H1 (cell line): ENCODE results near the gene KRT34. TPM values are rescaled to one million over a fixed set of nuclear protein-coding genes. Genes with fewer than 3 reads are reported as not detected.

Experiments
- CTCF ChIA-PET: fragments of 300-600 bp; sonication (Branson Sonifier 250); formaldehyde crosslinking; loops from one replicate; lab custom pipeline; 2021; ENCODE audit not compliant: partially characterized antibody; lab: Charles Lee
- POLR2A ChIA-PET: fragments of 300-600 bp; sonication (Branson Sonifier 250); formaldehyde crosslinking; loops from one replicate; lab custom pipeline; 2021; ENCODE audit warnings: inconsistent platforms; ENCODE audit not compliant: partially characterized antibody; lab: Charles Lee
- DNase-seq, 2 experiments: peaks; one replicate each; pipeline versions ENCODE4 v3.0.0 to v3.0.0-alpha.2; 2010 to 2022; ENCODE audit warnings: low spot score in 2 of 2, low read depth in 1 of 2, mixed read lengths in 1 of 2
- FAIRE-seq: peaks from 2 replicates; lab custom pipeline; 2011; peaks lifted over from hg19 to GRCh38; lab: Jason Lieb, UNC
- H2AFZ ChIP-seq: 2 replicates; pipeline ENCODE4 v1.8.1; 2012; ENCODE audit warnings: low read length, inconsistent platforms
- H2AK5ac ChIP-seq: 2 replicates; pipeline ENCODE4 v1.6.1; 2013; ENCODE audit warnings: low read depth, low read length
- H2BK120ac ChIP-seq: replicated peaks from 2 replicates; pipeline ENCODE3; 2013; ENCODE audit warnings: low read depth, low read length, inconsistent platforms
- H2BK12ac ChIP-seq: 2 replicates; pipeline ENCODE4 v1.6.1; 2013; ENCODE audit warnings: low read depth, low read length
- H2BK15ac ChIP-seq: 2 replicates; pipeline ENCODE4 v1.6.1; 2013; ENCODE audit warnings: low read length
- H2BK20ac ChIP-seq: 2 replicates; pipeline ENCODE4 v1.6.1; 2013; ENCODE audit warnings: low read length
- H2BK5ac ChIP-seq: 2 replicates; pipeline ENCODE4 v1.6.1; 2013; ENCODE audit warnings: low read depth, low read length
- H3K14ac ChIP-seq: 2 replicates; pipeline ENCODE4 v1.6.1; 2013; ENCODE audit warnings: inconsistent platforms; ENCODE audit not compliant: insufficient read length
- H3K18ac ChIP-seq: 2 replicates; pipeline ENCODE4 v1.6.1; 2013; ENCODE audit warnings: low read length; ENCODE audit errors: extremely low read depth
- H3K23ac ChIP-seq: 2 replicates; pipeline ENCODE4 v1.6.1; 2013; ENCODE audit warnings: inconsistent platforms; ENCODE audit not compliant: insufficient read length
- H3K23me2 ChIP-seq: 2 replicates; pipeline ENCODE4 v1.6.1; 2013; ENCODE audit warnings: low read depth, low read length
- H3K27ac ChIP-seq: 2 replicates; pipeline ENCODE4 v1.6.1; 2011; ENCODE audit warnings: low read depth, low read length, inconsistent platforms
- H3K27me3 ChIP-seq, 4 experiments: replicated peaks in 1 of 4; 1 replicate in 1 of 4; 2 replicates in 3 of 4; pipeline versions ENCODE4 v1.6.1 to v1.8.1; 2011 to 2013; ENCODE audit warnings: low read length in 3 of 4, mild to moderate bottlenecking in 3 of 4, inconsistent platforms in 2 of 4, mixed read lengths in 2 of 4, moderate library complexity in 1 of 4; ENCODE audit not compliant: control insufficient read depth in 3 of 4, insufficient read depth in 3 of 4; ENCODE audit errors: extremely low read depth in 1 of 4
- H3K36me3 ChIP-seq, 4 experiments: 2 replicates each; pipeline versions ENCODE4 v1.6.1 to v1.8.1; 2011 to 2013; ENCODE audit warnings: mild to moderate bottlenecking in 4 of 4, low read length in 3 of 4, moderate library complexity in 2 of 4, control low read depth in 1 of 4, inconsistent platforms in 1 of 4; ENCODE audit not compliant: insufficient read depth in 4 of 4, control insufficient read depth in 2 of 4
- H3K4ac ChIP-seq: replicated peaks from 2 replicates; pipeline ENCODE3; 2013; ENCODE audit warnings: low read length, low read depth, mixed read lengths, inconsistent platforms; ENCODE audit not compliant: insufficient read length
- H3K4me1 ChIP-seq, 4 experiments: replicated peaks in 1 of 4; 1 replicate in 1 of 4; 2 replicates in 3 of 4; pipeline versions ENCODE4 v1.6.1 to v1.8.1; 2011 to 2013; ENCODE audit warnings: low read length in 3 of 4, inconsistent platforms in 2 of 4, mixed read lengths in 1 of 4; ENCODE audit not compliant: insufficient read depth in 4 of 4, control insufficient read depth in 3 of 4
- H3K4me2 ChIP-seq, 2 experiments: 2 replicates each; pipeline versions ENCODE4 v1.6.1 to v1.8.1; 2011 to 2013; ENCODE audit warnings: low read depth in 2 of 2, low read length in 2 of 2, control low read depth in 1 of 2, inconsistent platforms in 1 of 2, mild to moderate bottlenecking in 1 of 2; ENCODE audit not compliant: insufficient read depth in 1 of 2
- H3K4me3 ChIP-seq, 4 experiments: fragments of 200-600, 300-600 bp in 1 of 4; sonication (generic), shearing (Covaris generic), sonication (Bioruptor Twin) in 1 of 4; 2 replicates each; pipeline versions ENCODE4 v1.5.1 to v1.8.1; 2011 to 2016; ENCODE audit warnings: low read length in 4 of 4, low read depth in 3 of 4, control low read depth in 2 of 4, inconsistent platforms in 2 of 4, mild to moderate bottlenecking in 2 of 4, mixed read lengths in 1 of 4, moderate library complexity in 1 of 4; ENCODE audit not compliant: insufficient read depth in 2 of 4; ENCODE audit errors: extremely low read depth in 1 of 4
- H3K56ac ChIP-seq: replicated peaks from 2 replicates; pipeline ENCODE3; 2013; ENCODE audit warnings: low read depth, mild to moderate bottlenecking, mixed read lengths, low read length, inconsistent platforms; ENCODE audit not compliant: insufficient read length
- H3K79me1 ChIP-seq: 2 replicates; pipeline ENCODE4 v1.6.1; 2013; ENCODE audit warnings: low read depth, low read length, control low read depth
- H3K79me2 ChIP-seq, 2 experiments: 2 replicates each; pipeline versions ENCODE4 v1.6.1 to v1.8.1; 2012 to 2013; ENCODE audit warnings: low read length in 2 of 2, mild to moderate bottlenecking in 2 of 2, inconsistent platforms in 1 of 2; ENCODE audit not compliant: insufficient read depth in 2 of 2, control insufficient read depth in 1 of 2
- H3K9ac ChIP-seq, 4 experiments: replicated peaks in 1 of 4; 1 replicate in 1 of 4; 2 replicates in 3 of 4; pipeline versions ENCODE4 v1.6.1 to v1.8.1; 2011 to 2013; ENCODE audit warnings: low read depth in 3 of 4, low read length in 3 of 4, control low read depth in 2 of 4, mild to moderate bottlenecking in 2 of 4, moderate library complexity in 2 of 4, inconsistent platforms in 1 of 4; ENCODE audit errors: extremely low read depth in 1 of 4
- H3K9me3 ChIP-seq, 2 experiments: 2 replicates each; pipeline versions ENCODE4 v1.6.1 to v1.8.1; 2012 to 2013; ENCODE audit warnings: mild to moderate bottlenecking in 2 of 2, moderate library complexity in 2 of 2, control low read depth in 1 of 2, inconsistent platforms in 1 of 2, low read depth in 1 of 2, low read length in 1 of 2, mixed read lengths in 1 of 2; ENCODE audit not compliant: insufficient read depth in 2 of 2
- H4K20me1 ChIP-seq, 2 experiments: replicated peaks in 1 of 2; 2 replicates each; pipeline versions ENCODE3 to v1.8.1; 2011 to 2013; ENCODE audit warnings: inconsistent platforms in 2 of 2, low read length in 2 of 2, mild to moderate bottlenecking in 1 of 2; ENCODE audit not compliant: insufficient read depth in 2 of 2, control insufficient read depth in 1 of 2
- H4K5ac ChIP-seq: 2 replicates; pipeline ENCODE4 v1.6.1; 2013; ENCODE audit warnings: low read length, low read depth, mixed read lengths, inconsistent platforms; ENCODE audit not compliant: insufficient read length
- H4K8ac ChIP-seq: 2 replicates; pipeline ENCODE4 v1.8.0; 2013; ENCODE audit warnings: mild to moderate bottlenecking, moderate library complexity, low read length, inconsistent platforms; ENCODE audit not compliant: insufficient read depth; ENCODE audit errors: extremely low read depth
- H4K91ac ChIP-seq: replicated peaks from 2 replicates; pipeline ENCODE3; 2013; ENCODE audit warnings: low read length, mixed read lengths, inconsistent platforms; ENCODE audit not compliant: insufficient read length
- PHF8 ChIP-seq: fragments of 200-600 bp; sonication (generic); conservative IDR thresholded peaks from 2 replicates; pipeline ENCODE4 v1.7.1; 2012; ENCODE audit warnings: low read depth, mild to moderate bottlenecking, inconsistent platforms, low read length, moderate library complexity
- WGBS, 2 experiments: shearing (Covaris generic) in 1 of 2; methylation state at CpG; one replicate each; pipeline versions ENCODE4 v1.1.6 to v1.1.7; 2013 to 2015; ENCODE audit warnings: low lambda C conversion rate in 2 of 2, mixed read lengths in 2 of 2, inconsistent platforms in 1 of 2, low coverage in 1 of 2, missing lambda C conversion rate in 1 of 2; ENCODE audit not compliant: insufficient replicate concordance in 2 of 2, insufficient coverage in 1 of 2, insufficient read length in 1 of 2; ENCODE audit errors: extremely low coverage in 1 of 2, missing lambda C conversion rate in 1 of 2; 5-methylcytosine and 5-hydroxymethylcytosine counted together
- polyA plus RNA-seq, 7 experiments: library from polyadenylated mRNA; depleted of rRNA in 3 of 7; stranded (reverse) in 5 of 7; unstranded in 2 of 7; fragments of >200 nt in 5 of 7; fragments of 200-250 nt in 2 of 7; gene quantifications; 1 replicate in 5 of 7; 2 replicates in 1 of 7; 4 replicates in 1 of 7; pipeline versions ENCODE4 v1.2.1 to v1.2.3, GENCODE V29; 2011 to 2013; ENCODE audit warnings: missing spikeins in 2 of 7, mixed read lengths in 2 of 7
- total RNA-seq: library from RNA; stranded (reverse); fragmentation: NEBNext Ultra II Directional; extraction: Animal tissue kit (Norgen Biotek cat#: 25700); gene quantifications from 2 replicates; pipeline ENCODE4 v1.2.1, GENCODE V29; 2021

The KRT34 gene
- total and polyA plus RNA-seq, 2 of the 8 experiments (the other 6 are each of a cell fraction or from before 2014, with no cell fraction given): not detected

GRCh38 chr17:41393826-41394225 is 11.7 kb upstream of the KRT34 start:
- FAIRE-seq: no peak
- no peaks in the 10 kb centered on the region for H3K23me2 ChIP-seq
- POLR2A ChIA-PET: no interaction called here

More at GRCh38 chr17:41393826-41394225, 11.7 kb upstream of the KRT34 start:
- Histone ChIP-seq H3K4me2 (no peak overlapping the region), H4K20me1 (no peaks in the 10 kb centered on the region), H2AFZ (no peak overlapping the region), H3K9ac (no peak overlapping the region), H2BK5ac (no peak overlapping the region), H4K5ac (no peak overlapping the region), H2BK20ac (no peak overlapping the region), H4K91ac (no peak overlapping the region), H3K4ac (no peak overlapping the region), H3K79me1 (no peaks in the 10 kb centered on the region), H4K8ac (no peak overlapping the region), H2BK15ac (no peak overlapping the region), H3K18ac (no peak overlapping the region; the same call in 1 of the 2 replicates), H2BK120ac (no peak overlapping the region), H2BK12ac (no peak overlapping the region), H3K27ac (no peak overlapping the region), H3K4me3 (no peak overlapping the region), H3K4me1 (no peaks in the 10 kb centered on the region), H3K14ac (no peak overlapping the region), H3K79me2 (no peaks in the 10 kb centered on the region), H3K36me3 (no peaks in the 10 kb centered on the region), H3K56ac (no peak overlapping the region), H3K23ac (no peak overlapping the region), H3K9me3 (no peaks in the 10 kb centered on the region), H2AK5ac (no peak overlapping the region), H3K27me3 (no peaks in the 10 kb centered on the region)
- whole genome bisulfite sequencing, 2 experiments: 88% methylated on average over 10 of the region's 10 CpGs; no CpG with 5 or more reads in 1 of the 2 experiments
- CTCF ChIA-PET: interaction anchor here (0.9 kb wide), 1 partner anchor 156 kb away, joined by 3 read pairs; no protein-coding TSS in a partner anchor
- no peak for DNase-seq
- no peak for TF ChIP-seq PHF8
